GM23338 (cell line): Measurements from ENCODE around the gene SRSF4. TPM values are rescaled to one million over a fixed set of nuclear protein-coding genes. Genes with fewer than 3 reads are reported as not detected.

Experiments
- ATAC-seq: fragments of 200-7000 bp; cut with Tn5 transposase; 3 replicates; pipeline ENCODE4 v1.9.1; 2020
- DNase-seq: peaks from one replicate; pipeline ENCODE4 v3.0.0-alpha.2; 2015; ENCODE audit warnings: low spot score
- H2AFZ ChIP-seq: fragments of 200-600 bp; sonication (generic); 2 replicates; pipeline ENCODE4 v1.8.0; 2016; ENCODE audit warnings: antibody characterized with exemption, mild to moderate bottlenecking, moderate library complexity
- H3F3A ChIP-seq: fragments of 200-600 bp; sonication (generic); replicated peaks from 2 replicates; pipeline ENCODE4 v1.8.0; 2017; ENCODE audit warnings: antibody characterized with exemption, mixed run types, low read depth
- H3K27ac ChIP-seq: fragments of 200-600 bp; sonication (generic); 2 replicates; pipeline ENCODE4 v1.6.1; 2016; ENCODE audit warnings: low read depth
- H3K27me3 ChIP-seq: fragments of 200-600 bp; sonication (generic); 2 replicates; pipeline ENCODE4 v1.8.0; 2016; ENCODE audit warnings: mild to moderate bottlenecking, mixed run types, moderate library complexity; ENCODE audit not compliant: insufficient read depth
- H3K36me3 ChIP-seq: fragments of 200-600 bp; sonication (generic); 2 replicates; pipeline ENCODE4 v1.8.0; 2016; ENCODE audit warnings: mild to moderate bottlenecking; ENCODE audit not compliant: insufficient read depth
- H3K4me1 ChIP-seq: fragments of 200-600 bp; sonication (generic); 2 replicates; pipeline ENCODE4 v1.8.0; 2016; ENCODE audit warnings: mild to moderate bottlenecking, moderate library complexity; ENCODE audit not compliant: insufficient read depth
- H3K4me2 ChIP-seq: fragments of 200-600 bp; sonication (generic); 2 replicates; pipeline ENCODE4 v1.7.1; 2017; ENCODE audit warnings: mixed run types
- H3K4me3 ChIP-seq: fragments of 200-600 bp; sonication (generic); 2 replicates; pipeline ENCODE4 v1.6.1; 2016; ENCODE audit warnings: mixed run types
- H3K79me2 ChIP-seq: fragments of 200-600 bp; sonication (generic); replicated peaks from 2 replicates; pipeline ENCODE4 v1.8.0; 2017; ENCODE audit warnings: mild to moderate bottlenecking; ENCODE audit not compliant: insufficient read depth
- H3K9me2 ChIP-seq: fragments of 200-600 bp; sonication (generic); 2 replicates; pipeline ENCODE4 v1.8.0; 2017; ENCODE audit not compliant: insufficient read depth
- H4K20me1 ChIP-seq: fragments of 200-600 bp; sonication (generic); replicated peaks from 2 replicates; pipeline ENCODE4 v1.8.0; 2017; ENCODE audit warnings: mild to moderate bottlenecking; ENCODE audit not compliant: insufficient read depth
- H3K27ac Mint-ChIP-seq: 2 replicates; pipeline ENCODE4 v1.8.0; 2020; ENCODE audit warnings: inconsistent platforms, mild to moderate bottlenecking, moderate library complexity, mixed read lengths
- H3K27me3 Mint-ChIP-seq: 3 replicates; pipeline ENCODE4 v1.8.0; 2022; ENCODE audit warnings: low read depth, mild to moderate bottlenecking, moderate library complexity, mixed read lengths, inconsistent platforms; ENCODE audit not compliant: insufficient read depth, poor library complexity
- H3K36me3 Mint-ChIP-seq: 3 replicates; pipeline ENCODE4 v1.8.0; 2021; ENCODE audit warnings: low read depth, mild to moderate bottlenecking, inconsistent platforms, moderate library complexity, mixed read lengths
- H3K4me1 Mint-ChIP-seq: 3 replicates; pipeline ENCODE4 v1.8.0; 2020; ENCODE audit warnings: mild to moderate bottlenecking, inconsistent platforms, mixed read lengths
- H3K4me3 Mint-ChIP-seq: 3 replicates; pipeline ENCODE4 v1.8.0; 2021; ENCODE audit warnings: moderate library complexity, mild to moderate bottlenecking, inconsistent platforms, mixed read lengths
- H3K9me3 Mint-ChIP-seq: 3 replicates; pipeline ENCODE4 v1.8.0; 2020; ENCODE audit warnings: moderate library complexity, mild to moderate bottlenecking, inconsistent platforms, mixed read lengths
- CREB1 ChIP-seq: fragments of 250-450 bp; sonication (Bioruptor Pico); IDR thresholded peaks from 2 replicates; pipeline ENCODE4 v1.5.0; 2020; ENCODE audit warnings: low read depth, mild to moderate bottlenecking, moderate library complexity
- CTCF ChIP-seq, 2 experiments: fragments of 200-600 bp in 1 of 2; sonication (generic) in 1 of 2; conservative IDR thresholded peaks; 2 replicates each; pipeline versions ENCODE4 v1.5.1 to v1.6.1; 2016 to 2017; ENCODE audit warnings: antibody characterized with exemption in 2 of 2, low read depth in 2 of 2, mild to moderate bottlenecking in 2 of 2, moderate library complexity in 1 of 2
- ETS1 ChIP-seq: IDR thresholded peaks from 2 replicates; pipeline ENCODE4 v1.6.1; 2016; ENCODE audit warnings: antibody characterized with exemption
- EZH2 ChIP-seq: fragments of 200-600 bp; sonication (generic); IDR thresholded peaks from one replicate; pipeline ENCODE4 v1.8.0; 2017; ENCODE audit warnings: antibody characterized with exemption, mild to moderate bottlenecking, low read depth; ENCODE audit not compliant: unreplicated experiment
- EZH2phosphoT487 ChIP-seq: fragments of 200-600 bp; sonication (generic); IDR thresholded peaks from one replicate; pipeline ENCODE4 v1.8.1; 2018; ENCODE audit warnings: antibody characterized with exemption; ENCODE audit not compliant: unreplicated experiment
- JUNB ChIP-seq: IDR thresholded peaks from one replicate; pipeline ENCODE4 v1.6.1; 2016; ENCODE audit warnings: antibody characterized with exemption; ENCODE audit not compliant: unreplicated experiment
- NANOG ChIP-seq: IDR thresholded peaks from 2 replicates; pipeline ENCODE4 v1.6.1; 2016; ENCODE audit warnings: antibody characterized with exemption, borderline replicate concordance
- POLR2AphosphoS5 ChIP-seq: IDR thresholded peaks from 2 replicates; pipeline ENCODE4 v1.6.1; 2016; ENCODE audit warnings: antibody characterized with exemption, low read depth
- REST ChIP-seq: IDR thresholded peaks from one replicate; pipeline ENCODE4 v1.6.1; 2018; ENCODE audit warnings: antibody characterized with exemption; ENCODE audit not compliant: unreplicated experiment
- STAT1 ChIP-seq: IDR thresholded peaks from one replicate; pipeline ENCODE4 v1.6.1; 2016; ENCODE audit warnings: antibody characterized with exemption; ENCODE audit not compliant: unreplicated experiment
- ZNF114 ChIP-seq: fragments of 250-450 bp; sonication (Bioruptor Pico); IDR thresholded peaks from 2 replicates; pipeline ENCODE4 v1.5.0; 2020; ENCODE audit warnings: mild to moderate bottlenecking, moderate library complexity
- ZNF331 ChIP-seq: fragments of 250-450 bp; sonication (Bioruptor Pico); IDR thresholded peaks from 2 replicates; pipeline ENCODE4 v1.5.0; 2020; ENCODE audit warnings: low read depth, mild to moderate bottlenecking, moderate library complexity
- ZNF462 ChIP-seq: fragments of 250-450 bp; sonication (Bioruptor Pico); IDR thresholded peaks from 2 replicates; pipeline ENCODE4 v1.5.0; 2020; ENCODE audit warnings: mild to moderate bottlenecking, moderate library complexity
- polyA plus RNA-seq: library from polyadenylated mRNA; unstranded; fragments of >200 nt; fragmentation: Nextera tagmentation; extraction: Ambion mirVana; gene quantifications from 2 replicates; pipeline ENCODE4 v1.2.1, GENCODE V29; 2016
- total RNA-seq: library from RNA; depleted of rRNA; stranded (reverse); fragments of >200 nt; shearing (Covaris generic); gene quantifications from 2 replicates; pipeline ENCODE4 v1.2.3, GENCODE V29; 2014

Gene SRSF4
- total and polyA plus RNA-seq, 2 experiments from 2014 or later = 58.4 to 98.3 TPM

- H3K27me3 ChIP-seq = no peaks in the 10 kb centered on the region
- peaks cover 8% of the 10 kb centered on the region for H3F3A ChIP-seq
- H2AFZ ChIP-seq = no peak overlapping the region
- Mint-ChIP-seq H3K9me3 (no peaks in the 10 kb centered on the region), H3K4me1 (peaks cover 11% of the 10 kb centered on the region), H3K27me3 (no peaks in the 10 kb centered on the region), H3K27ac (no peak overlapping the region), H3K36me3 (peaks cover 37% of the 10 kb centered on the region), H3K4me3 (no peak overlapping the region)
- TF ChIP-seq POLR2AphosphoS5 (no peak), ZNF462 (CRISPR knock-in tag) (no peak), ZNF331 (CRISPR knock-in tag) (no peak), CREB1 (no peak), EZH2phosphoT487 (no peak), ZNF114 (CRISPR knock-in tag) (no peak), CTCF (conservative IDR thresholded peaks at IDR 0.05; ENCODE audit: low read depth in 2 of 2) (no peak), NANOG (no peak), STAT1 (no peak), REST (no peak), EZH2 (no peak), ETS1 (no peak), JUNB (no peak)
- peaks cover 5% of the 10 kb centered on the region for H3K36me3 ChIP-seq
- no peak for DNase-seq
- H3K4me1 ChIP-seq = no peaks in the 10 kb centered on the region
- H3K4me3 ChIP-seq = no peak overlapping the region
- ATAC-seq = no peak
- no peaks in the 10 kb centered on the region for H4K20me1 ChIP-seq
- no peaks in the 10 kb centered on the region for H3K79me2 ChIP-seq
- H3K27ac ChIP-seq = no peak overlapping the region
- H3K4me2 ChIP-seq = no peak overlapping the region
- H3K9me2 ChIP-seq = no peaks in the 10 kb centered on the region
These were observed 19.4 kb upstream of the SRSF4 start for GRCh38 chr1:29200906-29201594.
